Activated naive CD4-positive, alpha-beta T cell treated with Interleukin-2 at 50 U/mL for 16 hours (primary cell): ENCODE results near the gene TMEM89.

Source experiments
- DNase-seq: peaks from one replicate; pipeline ENCODE4 v3.0.0-alpha.2; 2020

The TMEM89 gene

DNA sequence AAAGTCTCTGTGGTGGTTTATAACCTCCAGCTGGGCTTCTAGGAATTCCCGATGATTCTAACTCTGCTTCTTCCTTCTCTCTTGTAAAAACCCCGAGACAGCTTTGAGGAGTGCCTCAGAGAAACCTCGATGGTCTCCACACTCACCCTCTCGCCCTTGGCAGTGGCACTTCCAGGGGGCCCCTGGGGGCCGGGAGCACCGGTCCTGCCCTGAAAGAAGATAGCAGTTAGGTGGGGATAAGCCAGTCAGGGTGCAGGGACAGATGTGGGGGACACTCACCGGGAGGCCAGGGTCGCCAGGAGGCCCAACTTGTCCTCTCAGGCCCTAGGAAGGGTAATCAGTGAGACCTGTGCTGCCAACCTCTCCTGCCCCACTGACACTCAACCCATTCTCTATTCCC, 36.2 kb downstream of the TMEM89 start:
- DNase-seq, result no peak

DNA sequence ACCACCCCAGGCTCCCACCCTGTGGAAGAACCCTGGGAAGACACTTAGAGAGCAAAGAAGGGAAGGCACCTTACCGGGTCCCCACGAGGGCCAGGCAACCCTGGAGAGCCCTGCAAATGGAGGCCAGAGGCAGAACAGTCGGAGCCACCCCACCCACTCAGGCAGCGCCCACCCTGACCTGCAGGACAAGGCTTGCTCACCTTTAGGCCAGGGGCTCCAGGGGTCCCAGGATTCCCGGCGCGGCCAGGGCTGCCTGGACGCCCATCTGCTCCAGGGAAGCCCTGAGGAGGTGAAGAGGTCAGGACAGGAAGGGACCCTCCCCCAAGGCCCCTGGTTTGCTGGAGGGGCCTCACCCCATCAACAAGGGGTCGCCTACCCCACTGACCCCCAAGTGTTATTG, 36.7 kb downstream of the TMEM89 start:
- DNase-seq, result no peak

DNA sequence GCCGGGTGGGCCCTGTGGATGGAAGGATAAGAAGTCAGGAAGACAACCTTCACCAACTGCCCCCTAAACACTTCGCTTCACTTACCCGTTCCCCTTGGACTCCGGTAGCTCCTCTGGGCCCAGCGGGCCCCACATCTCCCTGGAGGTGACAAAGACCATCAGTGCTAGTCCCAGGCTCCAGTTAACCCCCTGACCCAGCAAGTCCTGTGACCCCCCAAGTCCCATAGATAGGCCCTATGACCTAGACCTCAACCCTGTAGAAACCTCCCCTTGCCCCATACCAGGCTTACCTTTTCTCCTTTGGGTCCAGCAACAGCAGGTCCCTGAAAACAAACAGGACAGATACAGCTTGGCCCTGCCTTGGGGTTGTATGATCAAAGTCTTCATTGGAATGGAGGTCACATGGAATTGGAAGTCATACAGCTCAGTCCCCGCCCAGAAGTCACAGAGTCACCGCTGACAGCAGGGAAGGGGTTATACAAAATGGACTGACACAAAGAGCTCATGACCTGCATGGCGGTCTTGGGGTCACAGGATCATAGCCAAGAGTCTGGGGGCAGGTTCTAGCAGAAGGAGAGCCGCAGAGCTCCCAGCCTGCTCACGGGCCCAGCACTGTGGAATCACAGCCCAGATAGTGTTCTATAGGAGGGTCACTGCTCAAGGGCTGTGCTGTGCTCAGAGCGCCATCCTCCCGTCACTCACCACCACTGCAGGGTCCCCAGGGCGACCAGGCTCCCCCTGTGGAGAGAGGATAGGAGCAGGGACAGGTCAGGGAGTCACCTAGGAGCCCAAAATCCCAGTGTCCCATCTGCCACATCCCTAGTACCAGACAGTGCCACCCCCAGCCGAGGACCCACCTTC, 39.7 kb downstream of the TMEM89 start:
- no peak for DNase-seq

DNA sequence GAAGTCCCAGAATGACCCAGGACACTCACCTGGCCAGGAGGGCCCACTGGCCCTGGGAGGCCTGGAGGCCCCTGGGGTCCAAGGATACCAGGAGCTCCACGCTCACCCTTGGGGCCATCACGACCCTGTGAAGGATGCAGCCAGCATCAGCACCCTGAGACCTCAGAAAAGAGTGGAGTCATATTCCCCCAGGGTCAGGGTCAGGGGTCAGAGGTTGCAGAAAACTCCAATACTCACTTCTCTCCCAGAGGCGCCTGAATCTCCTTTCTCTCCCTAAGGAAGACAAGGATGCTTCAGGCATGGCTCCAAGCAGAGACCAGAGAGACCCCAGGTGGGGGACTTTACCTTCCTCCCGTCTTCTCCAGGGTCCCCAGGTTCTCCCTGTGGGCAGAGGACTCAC, 44.9 kb downstream of the TMEM89 start:
- no peak for DNase-seq

DNA sequence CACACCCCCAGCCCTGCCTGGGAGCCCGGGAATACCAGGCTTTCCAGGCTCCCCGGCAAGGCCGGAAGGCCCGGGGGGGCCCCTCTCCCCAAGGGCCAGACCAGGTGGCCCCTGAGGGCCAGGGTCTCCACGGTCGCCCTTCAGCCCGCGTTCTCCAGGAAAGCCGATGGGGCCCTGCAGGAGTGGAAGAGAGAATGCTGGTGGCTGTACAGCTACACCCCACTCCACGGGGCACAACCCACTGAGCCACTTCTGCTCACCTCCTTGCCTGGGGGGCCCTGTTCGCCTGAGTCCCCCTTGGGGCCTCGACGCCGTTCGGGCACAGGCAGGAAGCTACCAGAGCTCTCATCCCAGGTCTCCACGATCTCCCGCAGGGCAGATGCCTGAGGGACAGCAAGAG, 46.2 kb downstream of the TMEM89 start:
- no peak for DNase-seq

DNA sequence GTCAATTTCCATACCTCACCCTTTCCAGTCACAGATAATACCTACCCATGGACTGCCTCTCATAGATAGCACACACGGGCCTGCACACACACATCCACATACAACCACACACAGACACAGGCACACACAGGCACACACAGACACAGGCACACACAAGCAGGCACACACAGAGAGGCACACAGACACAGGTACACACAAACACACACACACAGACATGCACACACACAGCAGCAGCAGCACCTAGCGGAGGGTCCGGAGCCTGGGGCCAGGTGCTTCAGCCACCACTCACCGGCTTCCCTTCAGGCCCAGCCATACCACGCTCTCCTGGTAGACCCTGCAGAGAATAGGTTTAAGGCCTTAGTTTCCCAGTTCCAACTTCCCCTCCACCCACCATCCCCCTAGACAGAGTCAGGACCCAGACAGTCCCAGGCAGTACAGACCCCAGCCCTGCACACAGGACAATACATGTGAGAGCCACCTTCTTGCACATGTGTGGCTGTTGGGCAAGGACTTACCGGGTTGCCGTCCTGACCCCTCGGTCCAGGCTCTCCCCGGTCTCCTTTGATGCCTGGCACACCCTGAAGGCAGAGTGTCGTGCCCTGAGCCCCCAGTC, 47.5 kb downstream of the TMEM89 start:
- no peak for DNase-seq

DNA sequence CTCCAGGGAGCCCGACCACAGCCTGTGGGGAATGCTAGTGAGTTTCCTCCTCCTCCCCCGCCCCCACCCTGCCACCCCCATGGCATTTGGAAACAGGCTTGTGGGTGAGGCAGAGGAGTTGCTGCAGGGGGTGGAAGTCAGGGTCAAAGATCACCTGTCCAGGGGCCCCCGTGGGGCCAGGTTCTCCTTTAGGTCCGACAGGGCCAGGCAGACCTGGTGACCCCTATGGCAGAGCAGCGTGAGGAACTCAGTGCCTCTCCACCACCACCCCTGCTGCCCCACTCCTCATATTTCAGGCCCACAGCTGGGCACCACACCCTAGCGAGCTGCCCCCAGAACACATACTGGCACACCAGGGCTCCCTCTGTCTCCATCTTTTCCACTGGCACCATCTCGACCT, 49.1 kb downstream of the TMEM89 start:
- DNase-seq, result no peak

DNA sequence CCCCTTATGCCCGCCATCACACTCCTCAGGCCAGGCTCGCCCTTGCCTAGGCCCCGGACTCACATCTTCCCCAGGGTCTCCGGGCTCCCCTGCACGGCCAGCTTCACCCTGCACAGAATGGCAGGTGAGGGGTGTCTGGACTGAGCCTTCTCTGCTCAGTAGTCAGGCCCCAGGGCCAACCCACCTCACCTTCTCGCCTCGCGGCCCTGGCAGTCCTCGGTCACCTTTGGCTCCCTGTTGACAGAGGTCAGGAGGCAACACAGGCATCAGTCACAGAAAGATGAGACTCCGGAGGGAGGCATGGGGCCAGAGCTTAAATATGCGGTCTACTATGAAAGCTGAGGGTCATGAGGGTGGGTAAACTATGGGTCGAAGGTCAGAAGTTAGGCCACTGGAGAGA, 49.6 kb downstream of the TMEM89 start:
- DNase-seq, result no peak
